Measurements from ENCODE around the gene CBY3. TPM values are rescaled to one million over a fixed set of nuclear protein-coding genes. Genes with fewer than 3 reads are reported as not detected.
A peak's percentile ranks its signal among the peaks of the same experiment; 100 is the strongest.

The CBY3 gene
- total and polyA plus RNA-seq, 2 of the 13 experiments (the other 11 are each of a cell fraction or from before 2014, with no cell fraction given) = not detected

DNA sequence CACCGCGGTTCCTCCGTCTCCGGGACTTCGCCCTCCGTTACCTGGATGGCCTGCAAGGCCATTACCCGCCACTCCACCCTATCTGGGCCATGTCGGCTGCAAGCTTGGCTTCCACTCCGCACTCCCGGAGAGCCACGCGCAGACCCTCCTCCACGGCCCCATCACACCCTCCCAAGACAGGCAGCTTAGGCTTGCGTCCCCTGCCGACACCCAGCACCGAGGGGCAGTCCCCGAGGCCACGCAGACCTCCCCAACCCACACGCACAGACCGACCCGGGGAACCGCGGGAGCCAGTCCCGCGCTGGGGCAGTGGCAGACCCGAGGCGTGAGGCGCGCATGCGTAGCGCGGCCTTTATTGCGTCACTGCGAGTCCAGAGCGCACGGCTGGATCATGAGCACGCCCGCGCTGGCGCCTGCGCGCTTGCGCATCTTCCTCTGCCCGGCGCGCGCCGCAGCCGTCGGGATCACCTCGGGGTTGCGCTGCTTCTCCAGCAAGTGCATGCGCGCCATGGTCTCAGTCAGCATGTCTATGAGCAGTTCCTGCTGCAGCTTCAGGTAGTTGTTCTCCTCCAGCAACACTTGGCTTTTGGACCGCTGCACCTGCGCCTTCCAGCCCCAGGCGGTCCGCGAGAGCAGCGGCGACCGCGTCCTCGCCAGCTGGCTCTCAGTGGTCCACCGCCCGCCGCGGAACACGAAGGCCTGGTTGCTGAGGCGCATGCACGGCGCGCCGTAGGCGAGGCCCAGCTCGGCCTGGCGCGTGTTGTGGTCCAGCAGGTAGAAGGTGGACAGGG, 2.4 kb downstream of the CBY3 start (continued):
- TF ChIP-seq ESRRA (CRISPR knock-in tag; IDR thresholded peaks at IDR 0.05; ENCODE audit: low read depth) = no peak; the same call in 1 of the 2 replicates
- TF ChIP-seq, protein P1, sequence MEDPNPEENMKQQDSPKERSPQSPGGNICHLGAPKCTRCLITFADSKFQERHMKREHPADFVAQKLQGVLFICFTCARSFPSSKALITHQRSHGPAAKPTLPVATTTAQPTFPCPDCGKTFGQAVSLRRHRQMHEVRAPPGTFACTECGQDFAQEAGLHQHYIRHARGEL (CRISPR knock-in tag; IDR thresholded peaks at IDR 0.05) = peak; percentile 52; the same call in 1 of the 2 replicates
- TF ChIP-seq, protein P2, sequence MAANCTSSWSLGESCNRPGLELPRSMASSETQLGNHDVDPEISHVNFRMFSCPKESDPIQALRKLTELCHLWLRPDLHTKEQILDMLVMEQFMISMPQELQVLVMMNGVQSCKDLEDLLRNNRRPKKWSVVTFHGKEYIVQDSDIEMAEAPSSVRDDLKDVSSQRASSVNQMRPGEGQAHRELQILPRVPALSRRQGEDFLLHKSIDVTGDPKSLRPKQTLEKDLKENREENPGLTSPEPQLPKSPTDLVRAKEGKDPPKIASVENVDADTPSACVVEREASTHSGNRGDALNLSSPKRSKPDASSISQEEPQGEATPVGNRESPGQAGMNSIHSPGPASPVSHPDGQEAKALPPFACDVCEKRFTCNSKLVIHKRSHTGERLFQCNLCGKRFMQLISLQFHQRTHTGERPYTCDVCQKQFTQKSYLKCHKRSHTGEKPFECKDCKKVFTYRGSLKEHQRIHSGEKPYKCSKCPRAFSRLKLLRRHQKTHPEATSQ (CRISPR knock-in tag; IDR thresholded peaks at IDR 0.05; ENCODE audit: borderline replicate concordance) = no peak
- TF ChIP-seq MBNL3 (CRISPR knock-in tag; conservative IDR thresholded peaks at IDR 0.05) = no peak
- peak; percentile 81; the same call in 1 of the 2 replicates for TF ChIP-seq ZBTB8A (CRISPR knock-in tag; IDR thresholded peaks at IDR 0.05; ENCODE audit: borderline replicate concordance, low read depth)
- no peak for TF ChIP-seq ZNF17 (CRISPR knock-in tag; IDR thresholded peaks at IDR 0.05)
- TF ChIP-seq FOSL2 (CRISPR knock-in tag; IDR thresholded peaks at IDR 0.05) = peak; percentile 47
- peak; percentile 72; the same call in 1 of the 2 replicates for TF ChIP-seq JDP2 (CRISPR knock-in tag; IDR thresholded peaks at IDR 0.05; ENCODE audit: borderline replicate concordance)
- no peak; the same call in none of the 2 replicates for TF ChIP-seq PPARG (CRISPR knock-in tag; conservative IDR thresholded peaks at IDR 0.05)
- peak; percentile 93; the same call in 1 of the 2 replicates for TF ChIP-seq ZFP41 (CRISPR knock-in tag; IDR thresholded peaks at IDR 0.05; ENCODE audit: borderline replicate concordance)
- TF ChIP-seq ZNF589 (CRISPR knock-in tag; conservative IDR thresholded peaks at IDR 0.05) = peak; percentile 92
- TF ChIP-seq EP300 (IDR thresholded peaks at IDR 0.05; ENCODE audit: low read depth in 2 of 2, low read length in 2 of 2) = peak in 1 of 2 experiments; percentile 35; a peak in 1 of 4 replicates
- TF ChIP-seq EP300 (CRISPR knock-in tag; IDR thresholded peaks at IDR 0.05; ENCODE audit: borderline replicate concordance) = no peak; the same call in 1 of the 2 replicates
- peak; percentile 91 for TF ChIP-seq ZNF430 (CRISPR knock-in tag; IDR thresholded peaks at IDR 0.05)
- peak; percentile 81 for TF ChIP-seq ZBTB7A (CRISPR knock-in tag; IDR thresholded peaks at IDR 0.05)
- peak; percentile 22; the same call in 1 of the 2 replicates for TF ChIP-seq AHR (CRISPR knock-in tag; IDR thresholded peaks at IDR 0.05)
- TF ChIP-seq, protein P3, sequence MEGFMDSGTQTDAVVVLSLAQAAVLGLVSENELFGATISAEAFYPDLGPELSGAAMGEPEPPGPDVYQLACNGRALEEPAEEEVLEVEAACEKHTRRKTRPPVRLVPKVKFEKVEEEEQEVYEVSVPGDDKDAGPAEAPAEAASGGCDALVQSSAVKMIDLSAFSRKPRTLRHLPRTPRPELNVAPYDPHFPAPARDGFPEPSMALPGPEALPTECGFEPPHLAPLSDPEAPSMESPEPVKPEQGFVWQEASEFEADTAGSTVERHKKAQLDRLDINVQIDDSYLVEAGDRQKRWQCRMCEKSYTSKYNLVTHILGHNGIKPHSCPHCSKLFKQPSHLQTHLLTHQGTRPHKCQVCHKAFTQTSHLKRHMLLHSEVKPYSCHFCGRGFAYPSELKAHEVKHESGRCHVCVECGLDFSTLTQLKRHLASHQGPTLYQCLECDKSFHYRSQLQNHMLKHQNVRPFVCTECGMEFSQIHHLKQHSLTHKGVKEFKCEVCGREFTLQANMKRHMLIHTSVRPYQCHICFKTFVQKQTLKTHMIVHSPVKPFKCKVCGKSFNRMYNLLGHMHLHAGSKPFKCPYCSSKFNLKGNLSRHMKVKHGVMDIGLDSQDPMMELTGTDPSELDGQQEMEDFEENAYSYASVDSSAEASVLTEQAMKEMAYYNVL (CRISPR knock-in tag; IDR thresholded peaks at IDR 0.05; ENCODE audit: borderline replicate concordance) = peak; percentile 58; the same call in 1 of the 2 replicates
- TF ChIP-seq NR2F2 (IDR thresholded peaks at IDR 0.05; ENCODE audit: borderline replicate concordance, low read depth) = no peak
- TF ChIP-seq, protein P4, sequence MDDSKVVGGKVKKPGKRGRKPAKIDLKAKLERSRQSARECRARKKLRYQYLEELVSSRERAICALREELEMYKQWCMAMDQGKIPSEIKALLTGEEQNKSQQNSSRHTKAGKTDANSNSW (CRISPR knock-in tag; IDR thresholded peaks at IDR 0.05; ENCODE audit: borderline replicate concordance) = 0 out of 2 replicates have a peak, but pooled peaks have one; percentile 20
- TF ChIP-seq JUNB (CRISPR knock-in tag; IDR thresholded peaks at IDR 0.05; ENCODE audit: borderline replicate concordance) = peak; percentile 42; the same call in 1 of the 2 replicates
- TF ChIP-seq, protein P5, sequence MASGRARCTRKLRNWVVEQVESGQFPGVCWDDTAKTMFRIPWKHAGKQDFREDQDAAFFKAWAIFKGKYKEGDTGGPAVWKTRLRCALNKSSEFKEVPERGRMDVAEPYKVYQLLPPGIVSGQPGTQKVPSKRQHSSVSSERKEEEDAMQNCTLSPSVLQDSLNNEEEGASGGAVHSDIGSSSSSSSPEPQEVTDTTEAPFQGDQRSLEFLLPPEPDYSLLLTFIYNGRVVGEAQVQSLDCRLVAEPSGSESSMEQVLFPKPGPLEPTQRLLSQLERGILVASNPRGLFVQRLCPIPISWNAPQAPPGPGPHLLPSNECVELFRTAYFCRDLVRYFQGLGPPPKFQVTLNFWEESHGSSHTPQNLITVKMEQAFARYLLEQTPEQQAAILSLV (CRISPR knock-in tag; IDR thresholded peaks at IDR 0.05; ENCODE audit: borderline replicate concordance) = peak; percentile 80; the same call in 1 of the 2 replicates
- peak; percentile 79; the same call in 1 of the 2 replicates for TF ChIP-seq MEIS1 (CRISPR knock-in tag; IDR thresholded peaks at IDR 0.05; ENCODE audit: borderline replicate concordance)

Data from HepG2 (cell line).